GM23338 (cell line): ENCODE data around the gene TNFRSF17.

Source experiments
- CTCF ChIP-seq, 2 experiments: fragments of 200-600 bp in 1 of 2; sonication (generic) in 1 of 2; conservative IDR thresholded peaks; 2 replicates each; pipeline versions ENCODE4 v1.5.1 to v1.6.1; 2016 to 2017; ENCODE audit warnings: antibody characterized with exemption in 2 of 2, low read depth in 2 of 2, mild to moderate bottlenecking in 2 of 2, moderate library complexity in 1 of 2
- EZH2 ChIP-seq: fragments of 200-600 bp; sonication (generic); IDR thresholded peaks from one replicate; pipeline ENCODE4 v1.8.0; 2017; ENCODE audit warnings: antibody characterized with exemption, mild to moderate bottlenecking, low read depth; ENCODE audit not compliant: unreplicated experiment
- EZH2phosphoT487 ChIP-seq: fragments of 200-600 bp; sonication (generic); IDR thresholded peaks from one replicate; pipeline ENCODE4 v1.8.1; 2018; ENCODE audit warnings: antibody characterized with exemption; ENCODE audit not compliant: unreplicated experiment
- POLR2AphosphoS5 ChIP-seq: IDR thresholded peaks from 2 replicates; pipeline ENCODE4 v1.6.1; 2016; ENCODE audit warnings: antibody characterized with exemption, low read depth
- REST ChIP-seq: IDR thresholded peaks from one replicate; pipeline ENCODE4 v1.6.1; 2018; ENCODE audit warnings: antibody characterized with exemption; ENCODE audit not compliant: unreplicated experiment
- STAT1 ChIP-seq: IDR thresholded peaks from one replicate; pipeline ENCODE4 v1.6.1; 2016; ENCODE audit warnings: antibody characterized with exemption; ENCODE audit not compliant: unreplicated experiment

- TF ChIP-seq CTCF (conservative IDR thresholded peaks at IDR 0.05; ENCODE audit: low read depth in 2 of 2) = no peak
- TF ChIP-seq EZH2phosphoT487 = no peak
- no peak for TF ChIP-seq EZH2
- no peak for TF ChIP-seq POLR2AphosphoS5
- TF ChIP-seq REST = no peak
- no peak for TF ChIP-seq STAT1
Measured at GRCh38 chr16:12016291-12016947, 51.4 kb downstream of the TNFRSF17 start.
